Cardiac fibroblast (primary cell): Measurements from ENCODE around the gene GKN2.

Experiments used
- DNase-seq, 2 donors: peaks; one replicate each; pipeline versions ENCODE4 v3.0.0 to v3.0.0-alpha.2; 2010; ENCODE audit warnings: low read depth in 2 of 2
- H3K4me3 ChIP-seq, 2 donors: replicated peaks in 1 of 2; 1 replicate in 1 of 2; 2 replicates in 1 of 2; pipeline ENCODE4 v1.5.1; 2011; ENCODE audit warnings: low read depth in 2 of 2, low read length in 2 of 2, mild to moderate bottlenecking in 2 of 2, moderate library complexity in 1 of 2
- TF ChIP-seq, protein P1 (sequence below): IDR thresholded peaks from one replicate; pipeline ENCODE4 v1.5.1; 2011; ENCODE audit warnings: low read depth, mild to moderate bottlenecking, low read length, inconsistent platforms

The GKN2 gene

DNA sequence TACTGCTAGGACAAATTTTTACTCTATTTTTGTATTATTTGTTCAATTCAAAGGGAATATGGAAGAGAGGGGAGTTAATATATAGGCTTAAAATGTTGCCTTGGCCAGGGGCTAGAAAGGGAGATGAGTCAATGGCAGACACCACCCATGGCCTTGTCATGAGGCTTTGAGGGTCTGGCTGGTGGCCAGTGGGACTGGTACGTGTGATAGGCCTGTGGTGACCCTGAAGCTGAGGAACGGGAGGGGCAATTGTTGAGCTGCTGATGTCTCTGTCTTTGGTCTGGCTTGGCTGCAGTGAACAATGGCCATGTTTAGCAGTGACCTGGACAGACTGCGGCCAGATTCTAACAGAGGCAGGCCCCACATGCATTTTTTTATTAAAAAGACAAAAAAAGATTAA is 40.2 kb upstream of the GKN2 start:
- DNase-seq, result no peak
- H3K4me3 ChIP-seq, result no peak overlapping the region
- TF ChIP-seq, protein P1, sequence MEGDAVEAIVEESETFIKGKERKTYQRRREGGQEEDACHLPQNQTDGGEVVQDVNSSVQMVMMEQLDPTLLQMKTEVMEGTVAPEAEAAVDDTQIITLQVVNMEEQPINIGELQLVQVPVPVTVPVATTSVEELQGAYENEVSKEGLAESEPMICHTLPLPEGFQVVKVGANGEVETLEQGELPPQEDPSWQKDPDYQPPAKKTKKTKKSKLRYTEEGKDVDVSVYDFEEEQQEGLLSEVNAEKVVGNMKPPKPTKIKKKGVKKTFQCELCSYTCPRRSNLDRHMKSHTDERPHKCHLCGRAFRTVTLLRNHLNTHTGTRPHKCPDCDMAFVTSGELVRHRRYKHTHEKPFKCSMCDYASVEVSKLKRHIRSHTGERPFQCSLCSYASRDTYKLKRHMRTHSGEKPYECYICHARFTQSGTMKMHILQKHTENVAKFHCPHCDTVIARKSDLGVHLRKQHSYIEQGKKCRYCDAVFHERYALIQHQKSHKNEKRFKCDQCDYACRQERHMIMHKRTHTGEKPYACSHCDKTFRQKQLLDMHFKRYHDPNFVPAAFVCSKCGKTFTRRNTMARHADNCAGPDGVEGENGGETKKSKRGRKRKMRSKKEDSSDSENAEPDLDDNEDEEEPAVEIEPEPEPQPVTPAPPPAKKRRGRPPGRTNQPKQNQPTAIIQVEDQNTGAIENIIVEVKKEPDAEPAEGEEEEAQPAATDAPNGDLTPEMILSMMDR, result no peak

DNA sequence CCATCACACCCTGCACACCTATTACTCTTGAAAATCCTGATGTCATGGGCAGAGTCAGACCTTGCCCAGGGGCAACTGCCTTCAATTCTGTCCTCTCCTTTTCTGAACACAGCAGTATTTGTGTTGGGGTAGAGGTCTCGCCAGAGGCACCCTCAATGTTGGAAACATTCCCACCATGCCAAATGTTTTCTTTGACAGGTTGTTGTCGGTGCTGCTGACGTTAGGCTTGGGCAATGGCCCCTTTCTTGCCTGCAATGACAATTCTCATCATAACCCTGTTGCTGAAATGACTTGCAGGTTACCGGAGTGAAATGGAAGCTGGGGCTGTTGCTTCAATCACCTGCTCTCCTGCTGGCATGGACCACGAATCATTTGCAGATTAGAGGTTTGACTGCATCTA is 39.6 kb upstream of the GKN2 start:
- TF ChIP-seq, protein P1, result no peak
- no peak overlapping the region for H3K4me3 ChIP-seq
- no peak for DNase-seq

DNA sequence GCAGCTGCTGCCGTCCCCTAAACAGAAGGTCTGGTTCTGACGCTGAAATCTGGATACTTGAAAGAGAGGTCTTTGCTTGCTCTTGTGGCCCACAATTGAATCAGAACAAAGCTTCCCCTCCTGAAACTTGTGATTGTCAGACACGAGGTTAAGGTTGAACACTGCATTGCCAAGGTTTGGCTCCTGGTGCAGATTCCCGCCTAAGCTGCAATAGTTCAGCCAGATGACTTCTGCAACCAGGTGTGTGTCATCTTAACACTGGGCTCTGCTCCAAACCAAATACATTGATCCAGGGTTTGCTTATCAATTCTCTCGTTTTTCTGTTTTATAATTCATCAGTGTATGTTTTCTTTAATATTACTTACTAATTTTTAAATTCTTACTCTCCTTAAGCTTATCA is 36.3 kb upstream of the GKN2 start:
- TF ChIP-seq, protein P1, result no peak
- no peak overlapping the region for H3K4me3 ChIP-seq
- DNase-seq, result no peak

DNA sequence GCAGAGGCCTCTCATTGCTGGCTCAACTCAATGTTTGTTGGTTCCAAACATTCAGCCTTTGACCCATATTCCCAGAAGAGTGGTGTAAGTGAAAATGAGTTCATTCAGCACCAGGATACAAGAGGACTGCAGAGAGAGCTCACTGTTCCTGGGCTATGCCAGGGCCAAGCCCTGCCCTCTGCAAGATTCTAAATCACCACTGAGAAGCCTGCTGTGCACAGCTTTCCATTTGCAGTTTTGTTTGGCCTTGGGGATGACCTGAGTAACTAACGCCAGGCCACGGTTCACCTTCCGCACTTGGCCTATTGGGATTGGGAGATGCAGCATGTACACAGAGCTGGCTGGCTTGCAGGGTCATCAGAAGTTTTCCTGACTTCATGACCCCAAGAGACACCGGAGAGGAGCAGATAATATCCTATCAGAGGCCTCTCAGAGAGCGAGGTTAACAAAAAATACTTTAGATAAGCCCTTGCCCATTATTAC is 34.4 kb upstream of the GKN2 start:
- TF ChIP-seq, protein P1, result no peak
- H3K4me3 ChIP-seq, result no peak overlapping the region
- peak in 1 of 2 donors; percentile 42 for DNase-seq

DNA sequence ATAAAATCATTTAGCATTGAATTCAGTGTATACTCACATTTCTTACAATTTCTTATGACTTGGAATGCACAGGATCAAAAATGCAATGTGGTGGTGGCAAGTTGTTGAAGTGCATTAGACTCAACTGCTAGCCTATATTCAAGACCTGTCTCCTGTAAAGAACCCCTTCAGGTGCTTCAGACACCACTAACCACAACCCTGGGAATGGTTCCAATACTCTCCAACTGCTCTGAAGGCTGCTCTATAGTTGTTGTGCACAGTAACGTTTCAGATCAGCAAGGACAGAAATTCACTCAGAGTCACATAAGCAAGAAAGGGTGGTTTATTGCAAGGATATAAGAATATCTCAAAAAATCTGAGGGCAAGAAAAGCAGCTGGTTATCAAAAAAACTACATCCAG is 28.3 kb upstream of the GKN2 start:
- DNase-seq, result no peak
- H3K4me3 ChIP-seq, result no peak overlapping the region
- TF ChIP-seq, protein P1, result no peak

DNA sequence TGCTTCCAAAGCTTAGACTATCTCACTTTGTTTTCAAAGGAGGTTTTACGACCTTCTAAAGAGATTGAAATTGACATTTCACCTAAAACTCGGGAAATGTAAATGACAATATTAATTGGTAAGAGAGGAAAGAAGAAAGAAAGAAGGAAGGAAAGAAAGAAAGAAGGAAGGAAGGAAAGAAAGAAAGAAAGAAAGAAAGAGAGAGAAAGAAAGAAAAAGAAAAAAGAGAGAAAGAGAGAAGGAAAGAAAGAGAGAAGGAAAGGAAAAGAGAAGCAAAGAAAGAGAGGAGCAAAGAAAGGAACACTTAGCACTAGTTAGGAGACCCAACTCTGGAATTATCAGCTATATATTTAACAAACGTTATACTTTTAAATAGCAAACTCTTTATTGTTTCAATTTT is 25.4 kb upstream of the GKN2 start:
- H3K4me3 ChIP-seq, result no peak overlapping the region
- TF ChIP-seq, protein P1, result no peak
- no peak for DNase-seq

DNA sequence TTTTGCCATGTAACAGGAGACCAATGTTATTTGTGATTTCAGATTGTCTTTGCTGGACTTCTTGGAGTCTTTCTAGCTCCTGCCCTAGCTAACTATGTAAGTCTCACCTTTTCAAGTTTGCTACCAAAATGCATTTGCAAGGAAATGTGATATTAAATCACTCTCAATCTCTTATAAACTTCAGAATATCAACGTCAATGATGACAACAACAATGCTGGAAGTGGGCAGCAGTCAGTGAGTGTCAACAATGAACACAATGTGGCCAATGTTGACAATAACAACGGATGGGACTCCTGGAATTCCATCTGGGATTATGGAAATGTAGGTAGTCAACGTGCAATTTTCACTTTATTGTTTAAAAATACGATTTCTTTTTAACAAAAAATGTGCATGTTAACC is 24.8 kb upstream of the GKN2 start:
- no peak overlapping the region for H3K4me3 ChIP-seq
- DNase-seq, result no peak
- TF ChIP-seq, protein P1, result no peak
